Regular cardiac myocyte (primary cell): ENCODE measurements around the gene KRT39. TPM values are rescaled to one million over a fixed set of nuclear protein-coding genes. Genes with fewer than 3 reads are reported as not detected.

Source experiments
- total RNA-seq: library from RNA; depleted of rRNA; stranded (reverse); fragments of >200 nt; gene quantifications from 2 replicates; pipeline ENCODE4 v1.2.3, GENCODE V29; 2014

The KRT39 gene
- 0.28 TPM in 1 of 2 replicates, not detected in the other for total RNA-seq

GRCh38 chr17:40966848-40967247, at the start of gene KRT39:
TSS of gene KRT39 (minus strand) at chr17:40966948. CDS start at chr17:40966856, 92 bp downstream.

GRCh38 chr17:41008811-41009210, 42.1 kb upstream of the KRT39 start, which contains the start of gene KRTAP3-1:
TSS of gene KRTAP3-1 (minus strand) at chr17:41009128. CDS start at chr17:41009074, 54 bp downstream.

GRCh38 chr17:40999563-40999962, 32.8 kb upstream of the KRT39 start, which contains the start of gene KRTAP3-2:
TSS of gene KRTAP3-2 (minus strand) at chr17:40999906. CDS start at chr17:40999853, 53 bp downstream.

GRCh38 chr17:40993839-40994238, 27.1 kb upstream of the KRT39 start, which contains the start of gene KRTAP3-3:
TSS of gene KRTAP3-3 (minus strand) at chr17:40994164. CDS start at chr17:40994097, 67 bp downstream.

GRCh38 chr17:40984226-40984625, 17.5 kb upstream of the KRT39 start, which contains the start of gene KRT40:
TSS of gene KRT40 (minus strand) at chr17:40984326. CDS start at chr17:40984273, 53 bp downstream.

GRCh38 chr17:40937384-40937819, 29.3 kb downstream of the KRT39 start, which contains the start of gene KRT23:
TSS of gene KRT23 (minus strand) at chr17:40937646. CDS start at chr17:40936603, 1,043 bp downstream.

Other genes with a start within 250 kb of the KRT39 start
- gene KRT25, start 211.6 kb downstream of the KRT39 start, total RNA-seq: not detected in 2 replicates
- not detected in 2 replicates for gene KRT26, start 194.7 kb downstream of the KRT39 start, total RNA-seq
- gene KRT27, start 184.4 kb downstream of the KRT39 start, total RNA-seq: not detected in 2 replicates
- not detected in 2 replicates for gene KRT28, start 167.0 kb downstream of the KRT39 start, total RNA-seq
- 3.9 and 8.8 TPM in 2 replicates for gene KRT10, start 144.3 kb downstream of the KRT39 start, total RNA-seq
- gene KRT12, start 99.7 kb downstream of the KRT39 start, total RNA-seq: not detected in 2 replicates
- not detected in 2 replicates for gene KRT20, start 81.7 kb downstream of the KRT39 start, total RNA-seq
- gene KRT23, start 29.3 kb downstream of the KRT39 start, total RNA-seq: under 0.01 TPM in 1 of 2 replicates, not detected in the other
- gene KRT40, start 17.4 kb upstream of the KRT39 start, total RNA-seq: not detected in 2 replicates
- gene KRTAP3-3, start 27.2 kb upstream of the KRT39 start, total RNA-seq: not detected in 2 replicates
- not detected in 2 replicates for gene KRTAP3-2, start 33.0 kb upstream of the KRT39 start, total RNA-seq
- not detected in 2 replicates for gene KRTAP3-1, start 42.2 kb upstream of the KRT39 start, total RNA-seq
- gene KRTAP1-5, start 60.3 kb upstream of the KRT39 start, total RNA-seq: 1.9 and 5.1 TPM in 2 replicates
- not detected in 2 replicates for gene KRTAP1-4, start 63.2 kb upstream of the KRT39 start, total RNA-seq
- gene KRTAP1-3, start 67.9 kb upstream of the KRT39 start, total RNA-seq: not detected in 2 replicates
- under 0.01 TPM in 1 of 2 replicates, not detected in the other for gene KRTAP1-1, start 74.5 kb upstream of the KRT39 start, total RNA-seq
- gene KRTAP2-1, start 80.4 kb upstream of the KRT39 start, total RNA-seq: not detected in 2 replicates
- not detected in 2 replicates for gene KRTAP2-2, start 88.3 kb upstream of the KRT39 start, total RNA-seq
- gene KRTAP2-3, start 93.2 kb upstream of the KRT39 start, total RNA-seq: under 0.01 and 0.77 TPM in 2 replicates
- gene KRTAP2-4, start 98.9 kb upstream of the KRT39 start, total RNA-seq: 0.28 TPM in 1 of 2 replicates, not detected in the other
- not detected in 2 replicates for gene KRTAP4-7, start 117.2 kb upstream of the KRT39 start, total RNA-seq
- not detected in 2 replicates for gene KRTAP4-8, start 131.2 kb upstream of the KRT39 start, total RNA-seq
- gene KRTAP4-16, start 135.3 kb upstream of the KRT39 start, total RNA-seq: not detected in 2 replicates
- gene KRTAP4-9, start 138.4 kb upstream of the KRT39 start, total RNA-seq: not detected in 2 replicates
- gene KRTAP4-11, start 151.4 kb upstream of the KRT39 start, total RNA-seq: not detected in 2 replicates
- gene KRTAP4-12, start 157.2 kb upstream of the KRT39 start, total RNA-seq: not detected in 2 replicates
- not detected in 2 replicates for gene KRTAP4-6, start 173.6 kb upstream of the KRT39 start, total RNA-seq
- gene KRTAP4-5, start 182.9 kb upstream of the KRT39 start, total RNA-seq: not detected in 2 replicates
- gene KRTAP4-4, start 193.8 kb upstream of the KRT39 start, total RNA-seq: not detected in 2 replicates
- gene KRTAP4-3, start 201.3 kb upstream of the KRT39 start, total RNA-seq: not detected in 2 replicates
- gene KRTAP4-2, start 211.3 kb upstream of the KRT39 start, total RNA-seq: not detected in 2 replicates
- gene KRTAP4-1, start 218.0 kb upstream of the KRT39 start, total RNA-seq: not detected in 2 replicates
- not detected in 2 replicates for gene KRTAP9-1, start 222.9 kb upstream of the KRT39 start, total RNA-seq